Measurements from ENCODE around the gene LDLRAD3. TPM values are rescaled to one million over a fixed set of nuclear protein-coding genes. Genes with fewer than 3 reads are reported as not detected.

Gene LDLRAD3
- total RNA-seq, 2 experiments from 2014 or later: not detected

DNA sequence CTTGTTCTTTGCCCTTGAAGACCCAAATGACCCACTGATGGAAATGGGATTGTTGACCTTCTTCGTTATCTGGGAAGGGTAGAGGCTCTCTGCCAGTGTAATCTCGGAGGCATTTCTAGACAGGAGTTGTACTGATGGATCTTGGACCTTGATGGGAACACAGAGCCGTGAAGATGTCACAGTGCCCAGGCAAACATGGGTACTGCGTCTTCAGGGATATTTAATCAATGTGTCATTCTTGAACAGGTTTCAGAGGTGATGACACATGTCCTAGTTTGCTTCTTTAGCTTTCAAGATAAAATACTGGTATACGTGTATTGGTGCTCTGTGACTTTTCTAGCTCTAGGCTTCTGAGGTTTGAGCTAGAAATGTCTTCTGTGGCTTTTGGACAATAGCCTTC lies 6.2 kb downstream of the LDLRAD3 start:
- Histone ChIP-seq H3K9me3 (ENCODE audit: low read length) (no peaks in the 10 kb centered on the region), H2AFZ (ENCODE audit: low read length) (no peak overlapping the region), H3K9me2 (ENCODE audit: insufficient read depth, low read length) (no peaks in the 10 kb centered on the region), H4K20me1 (ENCODE audit: insufficient read depth, low read length) (no peaks in the 10 kb centered on the region), H3K27ac (ENCODE audit: low read depth, low read length, poor library complexity, severe bottlenecking) (no peak overlapping the region), H3K36me3 (ENCODE audit: insufficient read depth, low read length) (no peaks in the 10 kb centered on the region), H3K4me2 (ENCODE audit: low read length) (no peak overlapping the region), H3K4me1 (ENCODE audit: insufficient read depth, low read length, poor library complexity, severe bottlenecking) (no peaks in the 10 kb centered on the region), H3K79me2 (ENCODE audit: insufficient read depth, low read depth, low read length) (no peaks in the 10 kb centered on the region), H3K4me3 (ENCODE audit: low read depth, low read length, poor library complexity, severe bottlenecking) (no peak overlapping the region)
- ChIA-PET CTCF (ENCODE audit: unreplicated experiment) (no interaction called here), POLR2A (no interaction called here)
- intact Hi-C loops (cut with micrococcal nuclease; ENCODE audit: unreplicated experiment): no loop called here
- BruUV-seq (replicated peaks): no TSS peak
- no peak for DNase-seq (ENCODE audit: low spot score)
- TF ChIP-seq, protein P1, sequence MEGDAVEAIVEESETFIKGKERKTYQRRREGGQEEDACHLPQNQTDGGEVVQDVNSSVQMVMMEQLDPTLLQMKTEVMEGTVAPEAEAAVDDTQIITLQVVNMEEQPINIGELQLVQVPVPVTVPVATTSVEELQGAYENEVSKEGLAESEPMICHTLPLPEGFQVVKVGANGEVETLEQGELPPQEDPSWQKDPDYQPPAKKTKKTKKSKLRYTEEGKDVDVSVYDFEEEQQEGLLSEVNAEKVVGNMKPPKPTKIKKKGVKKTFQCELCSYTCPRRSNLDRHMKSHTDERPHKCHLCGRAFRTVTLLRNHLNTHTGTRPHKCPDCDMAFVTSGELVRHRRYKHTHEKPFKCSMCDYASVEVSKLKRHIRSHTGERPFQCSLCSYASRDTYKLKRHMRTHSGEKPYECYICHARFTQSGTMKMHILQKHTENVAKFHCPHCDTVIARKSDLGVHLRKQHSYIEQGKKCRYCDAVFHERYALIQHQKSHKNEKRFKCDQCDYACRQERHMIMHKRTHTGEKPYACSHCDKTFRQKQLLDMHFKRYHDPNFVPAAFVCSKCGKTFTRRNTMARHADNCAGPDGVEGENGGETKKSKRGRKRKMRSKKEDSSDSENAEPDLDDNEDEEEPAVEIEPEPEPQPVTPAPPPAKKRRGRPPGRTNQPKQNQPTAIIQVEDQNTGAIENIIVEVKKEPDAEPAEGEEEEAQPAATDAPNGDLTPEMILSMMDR (conservative IDR thresholded peaks at IDR 0.05; ENCODE audit: low read length): no peak
- TF ChIP-seq EZH2phosphoT487 (IDR thresholded peaks at IDR 0.05; ENCODE audit: borderline replicate concordance, low read depth, low read length): no peak

DNA sequence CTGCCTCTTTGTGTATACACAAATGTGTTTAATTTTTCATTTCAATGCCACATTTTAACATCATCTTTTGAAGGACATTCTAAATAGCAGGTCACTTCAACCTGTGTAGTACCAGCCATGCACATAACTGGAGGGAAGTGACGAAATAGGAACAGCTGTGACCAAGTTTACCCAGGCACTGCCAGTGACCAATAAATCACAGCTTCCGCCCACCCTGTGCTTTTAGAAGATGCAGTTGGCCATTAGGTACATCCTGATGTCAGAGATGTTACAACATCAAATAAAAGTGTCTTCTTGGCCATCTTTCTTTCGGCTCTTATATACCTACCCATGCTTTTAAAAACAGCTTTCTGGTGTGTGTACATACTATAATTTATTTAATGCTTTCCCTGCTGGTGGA lies 7.8 kb downstream of the LDLRAD3 start:
- H2AFZ ChIP-seq (ENCODE audit: low read length): no peak overlapping the region
- no peaks in the 10 kb centered on the region for H3K36me3 ChIP-seq (ENCODE audit: insufficient read depth, low read length)
- ChIA-PET CTCF (ENCODE audit: unreplicated experiment) (no interaction called here), POLR2A (interaction anchor here (0.6 kb wide), 1 partner anchor 82 kb away, joined by 3 read pairs; no protein-coding TSS in a partner anchor)
- intact Hi-C loops (cut with micrococcal nuclease; ENCODE audit: unreplicated experiment): no loop called here
- BruUV-seq (replicated peaks): no TSS peak
- H4K20me1 ChIP-seq (ENCODE audit: insufficient read depth, low read length): no peaks in the 10 kb centered on the region
- no peaks in the 10 kb centered on the region for H3K79me2 ChIP-seq (ENCODE audit: insufficient read depth, low read depth, low read length)
- peak; percentile 1 for DNase-seq (ENCODE audit: low spot score)
- no peaks in the 10 kb centered on the region for H3K9me3 ChIP-seq (ENCODE audit: low read length)
- H3K4me3 ChIP-seq (ENCODE audit: low read depth, low read length, poor library complexity, severe bottlenecking): no peak overlapping the region
- no peak overlapping the region for H3K27ac ChIP-seq (ENCODE audit: low read depth, low read length, poor library complexity, severe bottlenecking)
- H3K9me2 ChIP-seq (ENCODE audit: insufficient read depth, low read length): no peaks in the 10 kb centered on the region
- TF ChIP-seq EZH2phosphoT487 (IDR thresholded peaks at IDR 0.05; ENCODE audit: borderline replicate concordance, low read depth, low read length): no peak
- H3K4me1 ChIP-seq (ENCODE audit: insufficient read depth, low read length, poor library complexity, severe bottlenecking): no peaks in the 10 kb centered on the region
- H3K4me2 ChIP-seq (ENCODE audit: low read length): no peak overlapping the region

- no peak for DNase-seq (ENCODE audit: low spot score)
- CTCF ChIA-PET (ENCODE audit: unreplicated experiment): no interaction called here
- Histone ChIP-seq H3K27ac (ENCODE audit: low read depth, low read length, poor library complexity, severe bottlenecking) (no peak overlapping the region), H3K4me3 (ENCODE audit: low read depth, low read length, poor library complexity, severe bottlenecking) (no peak overlapping the region), H3K4me1 (ENCODE audit: insufficient read depth, low read length, poor library complexity, severe bottlenecking) (no peaks in the 10 kb centered on the region), H4K20me1 (ENCODE audit: insufficient read depth, low read length) (no peaks in the 10 kb centered on the region), H3K9me2 (ENCODE audit: insufficient read depth, low read length) (no peaks in the 10 kb centered on the region), H3K4me2 (ENCODE audit: low read length) (no peak overlapping the region), H3K36me3 (ENCODE audit: insufficient read depth, low read length) (no peaks in the 10 kb centered on the region), H3K9me3 (ENCODE audit: low read length) (no peaks in the 10 kb centered on the region), H3K79me2 (ENCODE audit: insufficient read depth, low read depth, low read length) (no peaks in the 10 kb centered on the region), H2AFZ (ENCODE audit: low read length) (no peak overlapping the region)
- intact Hi-C loops (cut with micrococcal nuclease; ENCODE audit: unreplicated experiment): no loop called here
- POLR2A ChIA-PET: no interaction called here
- TF ChIP-seq, protein P1 (conservative IDR thresholded peaks at IDR 0.05; ENCODE audit: low read length): no peak
- no peak for TF ChIP-seq EZH2phosphoT487 (IDR thresholded peaks at IDR 0.05; ENCODE audit: borderline replicate concordance, low read depth, low read length)
- no TSS peak for BruUV-seq (replicated peaks)
Observed at GRCh38 chr11:35953081-35953760, 9.4 kb downstream of the LDLRAD3 start.
